ENCODE data around the gene NLRC5. TPM values are rescaled to one million over a fixed set of nuclear protein-coding genes. Genes with fewer than 3 reads are reported as not detected.
A peak's percentile ranks its signal among the peaks of the same experiment; 100 is the strongest.

Gene NLRC5
- total RNA-seq, 2 experiments from 2014 or later, result 135 to 153 TPM

DNA sequence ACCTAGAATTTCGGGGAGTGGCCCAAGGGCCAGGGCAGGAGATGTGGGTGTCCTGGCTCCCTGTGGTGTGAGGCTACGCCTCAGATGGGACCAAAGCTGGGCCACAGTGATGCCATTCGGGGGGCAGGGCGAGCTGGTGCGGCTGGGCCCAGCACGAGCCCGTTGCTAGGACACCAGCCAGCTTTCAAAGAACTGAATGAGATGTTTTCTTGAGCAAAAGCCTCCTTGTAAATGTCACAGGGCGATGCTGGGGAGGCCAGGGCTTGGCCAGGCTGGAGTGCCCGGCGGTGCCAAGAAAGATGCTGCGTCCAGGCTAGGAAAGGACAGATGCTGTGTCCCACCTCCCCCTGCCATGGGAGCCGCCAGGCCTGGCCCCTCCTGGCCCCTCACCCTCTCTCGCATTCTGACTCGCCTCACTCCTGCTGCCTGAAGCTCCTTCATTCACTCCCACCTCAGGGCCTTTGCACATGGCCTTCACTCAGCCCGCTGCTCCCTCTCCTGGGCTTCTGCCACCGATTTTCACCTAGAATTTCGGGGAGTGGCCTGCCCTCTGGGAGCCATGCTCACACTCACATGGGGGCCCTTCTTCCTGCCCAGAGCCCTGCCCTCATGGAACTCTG, 142.1 kb downstream of the NLRC5 start:
- TF ChIP-seq, protein P1, sequence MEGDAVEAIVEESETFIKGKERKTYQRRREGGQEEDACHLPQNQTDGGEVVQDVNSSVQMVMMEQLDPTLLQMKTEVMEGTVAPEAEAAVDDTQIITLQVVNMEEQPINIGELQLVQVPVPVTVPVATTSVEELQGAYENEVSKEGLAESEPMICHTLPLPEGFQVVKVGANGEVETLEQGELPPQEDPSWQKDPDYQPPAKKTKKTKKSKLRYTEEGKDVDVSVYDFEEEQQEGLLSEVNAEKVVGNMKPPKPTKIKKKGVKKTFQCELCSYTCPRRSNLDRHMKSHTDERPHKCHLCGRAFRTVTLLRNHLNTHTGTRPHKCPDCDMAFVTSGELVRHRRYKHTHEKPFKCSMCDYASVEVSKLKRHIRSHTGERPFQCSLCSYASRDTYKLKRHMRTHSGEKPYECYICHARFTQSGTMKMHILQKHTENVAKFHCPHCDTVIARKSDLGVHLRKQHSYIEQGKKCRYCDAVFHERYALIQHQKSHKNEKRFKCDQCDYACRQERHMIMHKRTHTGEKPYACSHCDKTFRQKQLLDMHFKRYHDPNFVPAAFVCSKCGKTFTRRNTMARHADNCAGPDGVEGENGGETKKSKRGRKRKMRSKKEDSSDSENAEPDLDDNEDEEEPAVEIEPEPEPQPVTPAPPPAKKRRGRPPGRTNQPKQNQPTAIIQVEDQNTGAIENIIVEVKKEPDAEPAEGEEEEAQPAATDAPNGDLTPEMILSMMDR (IDR thresholded peaks at IDR 0.05), result no peak
- ATAC-seq, result no peak
- H3K36me3 Mint-ChIP-seq (ENCODE audit: low read depth), result no peaks in the 10 kb centered on the region
- H3K4me3 Mint-ChIP-seq, result peak overlapping the region; percentile 72
- no peaks in the 10 kb centered on the region for H3K9me3 Mint-ChIP-seq
- intact Hi-C loops (cut with micrococcal nuclease), result no loop called here
- CTCF ChIA-PET, result interaction anchor here (0.9 to 2.2 kb wide), 2 partner anchors 20 to 47 kb away, joined by 3 to 10 read pairs; no protein-coding TSS in a partner anchor
- H3K4me1 Mint-ChIP-seq (ENCODE audit: low read depth), result peaks cover 91% of the 10 kb centered on the region
- peak overlapping the region; percentile 91 for H3K27ac Mint-ChIP-seq
- POLR2A ChIA-PET, result interaction anchor here (1.1 to 1.7 kb wide), 3 partner anchors 11 to 47 kb away, joined by 3 to 5 read pairs (median 4); partner anchors contain the start of gene CPNE2
- peak; percentile 67 for DNase-seq
- H3K27me3 Mint-ChIP-seq, result no peaks in the 10 kb centered on the region

DNA sequence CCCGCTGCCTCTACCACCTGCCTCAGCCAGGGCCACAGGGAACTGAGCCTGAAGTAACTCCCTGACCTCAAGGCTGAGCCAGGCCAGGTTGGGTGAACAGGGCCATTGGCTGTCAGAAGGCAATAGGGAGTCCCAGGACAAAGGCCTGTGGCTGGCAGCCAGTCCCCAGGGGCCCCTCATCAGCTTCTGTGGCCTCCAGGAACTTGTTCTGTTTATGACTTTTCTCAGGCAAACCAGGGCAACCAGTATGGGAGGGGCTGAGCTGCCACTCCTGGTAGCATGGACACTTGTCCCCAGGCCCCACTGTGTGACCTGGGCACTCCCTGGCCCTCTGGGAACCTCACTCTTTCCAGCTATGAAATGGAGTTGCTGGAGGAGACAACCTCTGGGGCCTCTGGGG, 143.1 kb downstream of the NLRC5 start:
- no peaks in the 10 kb centered on the region for H3K27me3 Mint-ChIP-seq
- peaks cover 81% of the 10 kb centered on the region for H3K4me1 Mint-ChIP-seq (ENCODE audit: low read depth)
- no peak overlapping the region for H3K4me3 Mint-ChIP-seq
- peak overlapping the region; percentile 91 for H3K27ac Mint-ChIP-seq
- CTCF ChIA-PET, result no interaction called here
- H3K9me3 Mint-ChIP-seq, result no peaks in the 10 kb centered on the region
- POLR2A ChIA-PET, result interaction anchor here (0.7 to 1.7 kb wide), 4 partner anchors 10 to 40 kb away, joined by 3 to 5 read pairs (median 4); partner anchors contain the start of gene CPNE2
- no peaks in the 10 kb centered on the region for H3K36me3 Mint-ChIP-seq (ENCODE audit: low read depth)
- DNase-seq (peak; percentile 33), ATAC-seq (no peak)
- intact Hi-C loops (cut with micrococcal nuclease), result no loop called here
- TF ChIP-seq, protein P1 (IDR thresholded peaks at IDR 0.05), result no peak

DNA sequence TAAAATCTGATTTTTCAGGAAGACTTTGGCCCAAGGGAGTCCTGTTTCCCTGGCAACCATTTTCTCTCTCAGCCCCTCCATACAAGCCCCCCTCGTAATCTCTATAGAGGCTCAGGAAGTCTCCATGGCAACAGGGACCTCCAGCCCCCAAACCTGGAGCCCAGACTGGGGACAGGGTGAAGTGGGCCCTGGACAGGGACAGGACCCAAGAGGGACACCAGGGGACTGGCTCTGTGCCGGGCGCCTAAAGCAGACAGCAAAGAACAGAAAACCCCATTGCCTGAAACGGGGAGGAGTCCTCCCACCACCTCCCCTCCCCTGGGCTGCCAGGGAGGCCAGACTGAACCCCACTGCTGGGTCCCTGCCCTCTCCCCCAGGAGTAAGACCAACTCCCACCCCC, 143.7 kb downstream of the NLRC5 start:
- Mint-ChIP-seq H3K9me3 (no peaks in the 10 kb centered on the region), H3K4me3 (no peak overlapping the region), H3K36me3 (ENCODE audit: low read depth) (no peaks in the 10 kb centered on the region), H3K4me1 (ENCODE audit: low read depth) (peaks cover 76% of the 10 kb centered on the region), H3K27me3 (no peaks in the 10 kb centered on the region), H3K27ac (peak overlapping the region; percentile 91)
- TF ChIP-seq, protein P1 (IDR thresholded peaks at IDR 0.05), result no peak
- CTCF ChIA-PET, result interaction anchor here (1.6 kb wide), 1 partner anchor 169 kb away, joined by 4 read pairs; no protein-coding TSS in a partner anchor
- POLR2A ChIA-PET, result interaction anchor here (0.7 to 1.8 kb wide), 3 partner anchors 10 to 329 kb away, joined by 3 to 6 read pairs (median 3); partner anchors contain the start of gene POLR2C
- ATAC-seq (no peak), DNase-seq (no peak)
- intact Hi-C loops (cut with micrococcal nuclease), result no loop called here

Other genes starting within 250 kb of the NLRC5 start
- not detected for gene SLC12A3, start 124.3 kb upstream of the NLRC5 start, total RNA-seq
- 100 to 1,000 TPM; 142 to 150 TPM for gene HERPUD1, start 57.4 kb upstream of the NLRC5 start, total RNA-seq
- gene CETP, start 27.6 kb upstream of the NLRC5 start, total RNA-seq, result not detected
- 10 to 100 TPM; 18.6 to 20.6 TPM for gene CPNE2, start 103.0 kb downstream of the NLRC5 start, total RNA-seq
- gene PSME3IP1, start 196.5 kb downstream of the NLRC5 start, total RNA-seq, result 100 to 1,000 TPM; 101 to 103 TPM
- gene RSPRY1, start 196.8 kb downstream of the NLRC5 start, total RNA-seq, result 10 to 100 TPM; 24.5 to 29.4 TPM